Mammary epithelial cell (primary cell): Measurements from ENCODE around the gene NPIPB2.

Experiments
- EZH2 ChIP-seq: IDR thresholded peaks from 2 replicates; pipeline ENCODE4 v1.6.1; 2012; ENCODE audit warnings: low read length, inconsistent platforms, borderline replicate concordance
- TF ChIP-seq, protein P1 (sequence below), 2 donors: IDR thresholded peaks in 1 of 2; conservative IDR thresholded peaks in 1 of 2; 2 replicates each; pipeline ENCODE4 v1.5.1; 2011 to 2012; ENCODE audit warnings: inconsistent platforms in 2 of 2, low read length in 2 of 2, mild to moderate bottlenecking in 2 of 2, control low read depth in 1 of 2, low read depth in 1 of 2; ENCODE audit not compliant: insufficient read depth in 1 of 2; ENCODE audit errors: extremely low read depth in 1 of 2

DNA sequence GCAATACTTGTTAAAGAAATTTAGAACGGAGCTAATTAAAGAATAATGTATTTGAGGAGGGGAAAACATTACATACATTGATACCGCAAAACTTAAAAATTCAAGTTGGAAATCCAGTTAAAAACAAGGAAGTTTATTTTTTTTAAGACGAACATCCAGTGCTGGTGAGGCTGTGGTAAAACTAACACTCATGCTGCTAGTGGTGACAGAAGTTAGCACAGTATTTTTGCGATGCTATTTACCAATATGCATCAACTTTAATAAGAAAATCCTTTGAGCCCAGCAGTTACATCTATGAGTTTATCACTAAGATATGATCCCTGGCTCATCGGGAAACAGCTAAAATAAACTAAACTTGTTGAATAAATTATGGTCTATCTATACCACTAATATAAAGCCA is 57.8 kb downstream of the NPIPB2 start:
- TF ChIP-seq, protein P1, sequence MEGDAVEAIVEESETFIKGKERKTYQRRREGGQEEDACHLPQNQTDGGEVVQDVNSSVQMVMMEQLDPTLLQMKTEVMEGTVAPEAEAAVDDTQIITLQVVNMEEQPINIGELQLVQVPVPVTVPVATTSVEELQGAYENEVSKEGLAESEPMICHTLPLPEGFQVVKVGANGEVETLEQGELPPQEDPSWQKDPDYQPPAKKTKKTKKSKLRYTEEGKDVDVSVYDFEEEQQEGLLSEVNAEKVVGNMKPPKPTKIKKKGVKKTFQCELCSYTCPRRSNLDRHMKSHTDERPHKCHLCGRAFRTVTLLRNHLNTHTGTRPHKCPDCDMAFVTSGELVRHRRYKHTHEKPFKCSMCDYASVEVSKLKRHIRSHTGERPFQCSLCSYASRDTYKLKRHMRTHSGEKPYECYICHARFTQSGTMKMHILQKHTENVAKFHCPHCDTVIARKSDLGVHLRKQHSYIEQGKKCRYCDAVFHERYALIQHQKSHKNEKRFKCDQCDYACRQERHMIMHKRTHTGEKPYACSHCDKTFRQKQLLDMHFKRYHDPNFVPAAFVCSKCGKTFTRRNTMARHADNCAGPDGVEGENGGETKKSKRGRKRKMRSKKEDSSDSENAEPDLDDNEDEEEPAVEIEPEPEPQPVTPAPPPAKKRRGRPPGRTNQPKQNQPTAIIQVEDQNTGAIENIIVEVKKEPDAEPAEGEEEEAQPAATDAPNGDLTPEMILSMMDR (conservative IDR thresholded peaks at IDR 0.05 in 1 of 2, IDR thresholded peaks at IDR 0.05 in 1 of 2; ENCODE audit: extremely low read depth in 1 of 2, insufficient read depth in 1 of 2, low read depth in 1 of 2, low read length in 2 of 2), result no peak
- no peak for TF ChIP-seq EZH2
